Measurements from ENCODE around the gene RASD2.
"Not testable (repeated sequence)": the region's sequence is repeated elsewhere in the genome, so short reads cannot be mapped to it uniquely, and the experiment has no call there.

RASD2 gene, protein sequence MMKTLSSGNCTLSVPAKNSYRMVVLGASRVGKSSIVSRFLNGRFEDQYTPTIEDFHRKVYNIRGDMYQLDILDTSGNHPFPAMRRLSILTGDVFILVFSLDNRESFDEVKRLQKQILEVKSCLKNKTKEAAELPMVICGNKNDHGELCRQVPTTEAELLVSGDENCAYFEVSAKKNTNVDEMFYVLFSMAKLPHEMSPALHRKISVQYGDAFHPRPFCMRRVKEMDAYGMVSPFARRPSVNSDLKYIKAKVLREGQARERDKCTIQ

GRCh38 chr22:35540595-35541253 lies at the start of gene RASD2:
TSS of gene RASD2 (plus strand) at chr22:35540831. CDS start at chr22:35546810, 5,979 bp downstream.
- no peak for DNase-seq

- not testable (repeated sequence) for DNase-seq
Measured at GRCh38 chr22:35491061-35491907, 49.3 kb upstream of the RASD2 start.

GRCh38 chr22:35491908-35492380 lies 48.7 kb upstream of the RASD2 start:
- no peak for DNase-seq

DNA sequence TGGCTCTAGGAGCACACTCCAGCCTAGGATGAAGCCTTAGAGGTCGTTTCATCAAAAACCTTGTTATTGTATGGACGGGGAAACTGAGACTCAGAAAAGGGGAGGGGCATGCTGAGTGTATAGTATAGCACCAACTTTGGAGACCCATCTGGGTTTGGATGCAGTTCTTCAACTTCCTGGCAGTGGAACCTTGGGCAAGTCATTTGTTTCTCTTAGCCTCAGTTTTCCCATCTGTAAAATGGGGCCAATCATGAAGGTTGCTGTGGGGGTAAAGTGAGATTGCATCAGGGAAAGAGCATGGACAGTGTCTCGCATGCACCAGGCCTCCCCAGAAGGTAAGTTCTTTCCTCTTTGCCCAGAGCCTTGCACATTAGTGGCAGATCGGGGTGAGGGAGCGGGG lies 47.6 kb upstream of the RASD2 start:
- no peak for DNase-seq

DNA sequence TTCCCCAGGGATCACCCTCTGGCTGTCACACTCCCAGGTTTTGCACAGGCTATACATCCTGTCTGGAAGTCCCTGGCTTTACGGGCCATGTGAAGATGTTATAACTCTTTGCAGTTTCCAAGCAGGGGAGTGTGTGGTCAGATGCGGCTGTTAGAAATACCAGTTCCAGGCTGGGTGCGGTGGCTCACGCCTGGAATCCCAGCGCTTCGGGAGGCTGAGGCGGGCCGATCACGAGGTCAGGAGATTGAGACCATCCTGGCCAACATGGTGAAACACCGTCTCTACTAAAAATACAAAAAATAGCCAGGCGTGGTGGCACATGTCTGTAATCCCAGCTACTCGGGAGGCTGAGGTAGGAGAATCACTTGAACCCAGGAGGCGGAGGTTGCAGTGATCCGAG lies 44.9 kb upstream of the RASD2 start:
- DNase-seq = not testable (repeated sequence)

DNA sequence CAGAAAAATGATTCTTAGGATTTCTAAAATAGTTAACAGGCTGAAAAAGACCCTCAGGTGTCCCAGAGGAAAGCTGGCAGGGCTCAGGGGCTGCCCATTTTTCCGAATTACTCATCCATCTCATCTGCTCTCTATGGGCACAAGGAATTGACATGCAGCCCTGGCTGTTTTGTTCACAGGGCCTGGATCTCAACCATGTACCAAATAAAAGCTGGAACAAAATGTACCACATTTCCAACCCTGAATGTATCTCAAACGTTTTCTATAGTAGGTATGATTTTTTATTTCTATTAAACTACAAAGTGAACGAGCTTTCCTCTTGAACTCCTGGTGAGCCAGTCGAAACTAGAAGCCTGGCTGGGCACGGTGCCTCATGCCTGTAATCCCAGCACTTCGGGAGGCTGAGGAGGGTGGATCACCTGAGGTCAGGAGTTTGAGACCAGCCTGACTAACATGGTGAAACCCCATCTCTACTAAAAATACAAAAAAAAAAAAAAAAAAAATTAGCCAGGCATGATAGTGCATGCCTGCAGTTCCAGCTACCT lies 43.8 kb upstream of the RASD2 start:
- no peak for DNase-seq

DNA sequence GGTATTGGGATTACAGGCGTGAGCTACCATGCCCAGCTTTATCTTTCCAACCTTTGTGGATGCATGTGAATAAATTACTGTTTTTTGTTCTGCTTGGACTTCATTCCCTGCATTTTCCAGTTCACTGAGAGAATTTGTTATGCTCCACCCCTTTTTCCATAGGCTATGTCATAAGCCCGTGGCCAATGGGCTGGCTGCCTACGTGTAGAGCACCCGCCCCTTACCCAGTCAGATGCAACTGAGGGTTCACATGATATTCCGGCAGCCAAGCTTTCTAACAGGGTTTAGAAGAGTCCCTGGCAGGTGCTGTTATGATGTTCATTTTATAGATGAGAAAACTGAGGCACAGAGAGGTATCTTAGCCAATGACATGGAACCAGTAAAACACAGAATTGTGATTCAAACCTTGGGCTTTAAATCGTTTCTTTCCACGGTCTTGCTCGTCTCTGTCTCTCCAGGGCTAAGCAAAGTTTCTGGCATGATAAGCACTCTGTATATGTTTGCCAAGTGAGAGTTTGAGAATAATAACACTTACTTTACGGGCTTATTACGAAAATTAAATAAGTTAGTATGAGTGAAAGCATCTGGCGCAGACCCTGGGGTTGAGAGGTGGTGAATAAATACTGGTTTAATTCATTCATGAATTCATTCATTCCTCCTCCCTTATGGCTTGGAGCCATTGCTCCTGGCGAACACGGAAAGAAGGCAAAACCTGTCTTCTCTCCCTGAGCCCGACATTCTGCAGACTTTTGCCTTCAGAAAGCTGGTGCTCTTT lies 42.4 kb upstream of the RASD2 start:
- DNase-seq = no peak

GRCh38 chr22:35502836-35503235 lies 37.8 kb upstream of the RASD2 start:
- DNase-seq = no peak

DNA sequence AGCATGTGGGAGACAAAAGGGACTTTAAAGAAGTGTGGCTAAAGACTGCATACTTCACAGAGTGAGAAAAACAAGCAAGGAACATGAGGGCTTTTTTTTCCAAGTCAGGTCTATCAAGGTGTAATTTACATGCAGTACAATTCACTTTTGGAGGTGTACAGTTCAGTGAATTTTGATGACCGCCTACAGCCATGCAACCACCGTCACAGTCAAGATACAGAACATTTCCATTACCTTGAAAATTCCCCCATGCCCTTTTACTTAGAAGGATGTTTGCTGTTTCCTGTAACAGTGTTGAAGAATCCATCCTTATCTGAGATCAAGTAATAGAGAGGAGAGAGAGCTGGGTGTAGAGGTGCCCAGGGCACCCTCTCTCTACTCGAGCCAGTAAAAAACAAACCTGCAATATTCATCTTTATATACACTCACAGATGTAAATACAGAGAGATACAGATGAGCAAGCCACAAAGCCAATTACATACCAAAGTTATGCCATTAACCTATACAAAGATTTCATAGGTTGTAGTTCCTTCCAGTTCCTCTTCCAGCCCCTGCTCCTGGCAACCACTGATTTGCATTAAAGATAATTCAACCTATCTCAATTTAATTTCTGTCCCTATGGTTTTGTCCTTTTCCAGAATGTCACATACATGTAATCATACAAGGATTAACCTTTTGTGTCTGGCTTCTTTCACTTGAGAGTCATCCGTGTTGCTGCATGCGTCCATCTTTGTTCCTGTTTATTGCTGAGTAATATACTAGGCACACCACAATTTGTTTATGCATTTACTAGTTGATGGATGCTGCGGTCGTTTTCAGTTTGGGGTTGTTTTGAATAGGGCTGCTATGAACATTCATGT lies 35.0 kb upstream of the RASD2 start:
- DNase-seq = no peak

- DNase-seq = no peak
Measured at GRCh38 chr22:35506259-35506570, 34.4 kb upstream of the RASD2 start.

- DNase-seq = not testable (repeated sequence)
Measured at GRCh38 chr22:35507851-35508250, 32.8 kb upstream of the RASD2 start.

DNA sequence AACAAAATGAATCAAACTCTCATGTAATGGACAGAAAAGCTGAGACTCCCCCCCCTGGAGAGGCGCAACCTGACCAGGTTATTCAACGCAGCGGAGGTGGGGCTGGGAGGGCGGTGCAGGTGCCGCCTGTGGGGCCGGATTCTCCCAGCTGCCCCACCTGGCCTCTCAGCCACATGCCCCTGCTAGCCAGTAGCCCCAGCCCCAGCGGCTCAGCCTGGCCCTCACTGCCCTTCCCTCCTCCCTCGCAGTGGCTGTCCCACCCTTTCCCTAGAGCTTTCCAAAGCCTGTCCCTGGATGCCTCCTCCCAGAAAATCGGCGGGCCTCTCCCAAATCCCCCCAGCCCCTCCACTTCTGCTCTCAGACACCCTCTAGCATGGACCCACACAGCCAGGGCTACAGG lies 31.2 kb upstream of the RASD2 start:
- DNase-seq = no peak

DNA sequence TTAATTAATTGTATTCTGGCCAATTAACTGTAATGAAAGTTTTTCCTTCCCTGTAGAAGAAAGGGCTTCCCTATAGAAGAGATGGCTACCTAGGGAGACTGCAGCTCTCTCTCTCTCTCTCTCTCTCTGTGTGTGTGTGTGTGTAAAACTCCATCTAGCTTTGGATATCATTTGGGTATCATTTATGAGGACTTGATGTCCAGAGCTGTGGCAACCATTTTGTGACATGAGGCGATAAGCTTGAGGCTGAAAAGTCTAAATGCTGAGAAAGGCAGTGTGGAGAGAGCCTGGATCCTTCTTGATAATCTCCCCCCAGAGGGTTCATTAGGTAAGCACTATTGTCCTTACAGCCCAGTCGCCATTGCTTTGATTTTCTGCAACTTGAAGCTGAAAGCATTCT lies 30.7 kb upstream of the RASD2 start:
- no peak for DNase-seq

DNA sequence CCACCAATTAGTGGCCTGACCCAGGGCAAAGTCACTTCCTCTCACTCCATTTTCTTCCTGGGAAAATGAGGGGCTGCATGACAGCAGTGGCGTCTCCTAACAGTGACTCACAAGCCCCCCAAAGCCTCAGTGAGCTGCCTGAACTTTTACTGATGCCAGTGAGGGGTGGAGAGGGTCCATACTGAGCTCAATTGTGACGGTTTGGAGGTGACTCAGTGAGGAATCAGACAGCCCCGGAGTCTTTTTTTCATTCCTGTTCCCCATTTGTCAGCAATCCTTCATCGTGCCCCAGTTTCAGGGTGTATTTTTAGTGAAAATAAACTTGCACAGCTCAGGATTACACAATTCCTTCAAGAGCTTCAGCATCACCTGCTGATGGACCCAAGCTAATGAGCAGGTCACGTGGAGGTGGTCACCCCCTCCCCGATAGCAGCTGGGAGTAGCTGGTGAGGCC lies 30.1 kb upstream of the RASD2 start:
- no peak for DNase-seq

DNA sequence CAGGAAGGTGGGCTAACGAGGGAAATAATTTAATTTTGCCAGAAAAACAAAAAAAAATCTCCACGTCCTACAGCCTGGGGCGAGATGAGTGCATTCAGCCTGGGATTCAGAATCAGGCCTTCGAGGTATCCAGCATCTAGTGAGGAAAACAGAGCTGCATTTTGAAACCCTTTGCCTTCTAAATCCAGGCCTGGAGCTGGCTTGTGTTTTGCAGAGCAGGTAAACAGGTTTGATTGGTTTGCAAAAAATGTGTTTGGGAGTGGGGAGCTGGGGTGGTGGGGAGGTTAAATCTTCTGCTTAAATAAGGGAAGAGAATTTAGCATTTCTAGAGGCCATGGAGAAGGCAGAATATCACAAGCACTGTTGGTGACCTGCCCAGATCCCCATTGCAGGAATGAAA lies 29.7 kb upstream of the RASD2 start:
- DNase-seq = no peak

- no peak for DNase-seq
Measured at GRCh38 chr22:35514366-35514765, 26.3 kb upstream of the RASD2 start.

- not testable (repeated sequence) for DNase-seq
Measured at GRCh38 chr22:35515952-35516351, 24.7 kb upstream of the RASD2 start.

DNA sequence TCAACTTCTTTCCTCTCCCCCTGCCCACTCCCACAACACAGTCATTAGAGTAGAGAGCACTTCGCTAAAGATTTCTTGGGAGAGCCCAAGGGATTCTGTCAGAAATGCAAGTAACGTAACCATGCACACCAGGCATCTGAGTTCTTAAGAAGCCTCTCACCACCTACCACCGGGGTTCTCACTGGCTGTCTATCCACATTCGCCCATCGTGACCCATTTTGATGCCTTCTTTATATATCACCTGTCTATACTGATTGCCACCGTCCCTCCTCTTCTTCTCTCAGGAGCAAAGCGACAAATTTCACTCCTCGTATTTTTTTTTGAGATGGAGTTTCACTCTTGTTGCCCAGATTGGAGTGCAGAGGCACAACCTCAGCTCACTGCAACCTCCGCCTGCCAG lies 23.9 kb upstream of the RASD2 start:
- DNase-seq = no peak

GRCh38 chr22:35517207-35517606 lies 23.4 kb upstream of the RASD2 start:
- DNase-seq = no peak

GRCh38 chr22:35517769-35518530 lies 22.7 kb upstream of the RASD2 start:
- DNase-seq = no peak

DNA sequence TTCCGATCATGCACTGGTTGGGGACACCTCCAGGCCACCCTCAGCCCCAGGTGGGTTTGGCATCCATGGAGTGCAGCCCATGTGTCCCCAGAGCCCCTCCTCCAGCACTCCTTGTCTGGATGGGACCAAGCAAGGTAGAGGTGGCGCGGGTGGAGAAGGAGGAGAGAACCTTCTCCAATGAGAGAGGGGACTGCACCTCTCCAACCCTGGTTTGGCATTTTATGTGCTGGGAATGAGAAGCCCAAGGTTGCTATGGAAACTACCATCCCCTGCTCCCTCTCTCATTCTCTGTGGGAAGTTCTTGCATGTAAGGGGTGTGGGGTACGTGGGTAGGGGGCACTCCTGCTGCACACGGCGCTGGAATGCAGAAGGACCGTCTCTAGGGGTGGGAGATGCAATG lies 21.8 kb upstream of the RASD2 start:
- DNase-seq = no peak
